ENCODE data around the gene EBF3.

EBF3 gene

DNA sequence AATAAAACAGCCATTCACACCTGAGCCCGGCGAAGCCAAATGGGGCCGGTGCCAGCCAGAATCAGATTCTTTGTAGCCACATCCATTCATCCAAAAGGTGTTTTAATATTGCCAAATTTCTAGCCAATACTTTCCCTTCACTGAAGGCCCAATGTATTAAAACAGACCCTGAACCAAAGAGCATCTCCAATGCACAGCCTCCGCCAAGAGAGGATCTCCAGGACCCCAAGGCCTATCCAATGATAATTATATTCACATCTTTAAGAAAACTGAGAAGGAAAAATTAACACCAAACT, 12.2 kb downstream of the EBF3 start:
- no peaks in the 10 kb centered on the region for H3K4me1 ChIP-seq (ENCODE audit: low read depth, poor library complexity, severe bottlenecking)
- H3K4me3 ChIP-seq (IDR thresholded peaks at IDR 0.05; ENCODE audit: insufficient read depth, low read depth, low read length) = no peak overlapping the region
- H3K4me2 ChIP-seq = no peak overlapping the region
- TF ChIP-seq, protein P1, sequence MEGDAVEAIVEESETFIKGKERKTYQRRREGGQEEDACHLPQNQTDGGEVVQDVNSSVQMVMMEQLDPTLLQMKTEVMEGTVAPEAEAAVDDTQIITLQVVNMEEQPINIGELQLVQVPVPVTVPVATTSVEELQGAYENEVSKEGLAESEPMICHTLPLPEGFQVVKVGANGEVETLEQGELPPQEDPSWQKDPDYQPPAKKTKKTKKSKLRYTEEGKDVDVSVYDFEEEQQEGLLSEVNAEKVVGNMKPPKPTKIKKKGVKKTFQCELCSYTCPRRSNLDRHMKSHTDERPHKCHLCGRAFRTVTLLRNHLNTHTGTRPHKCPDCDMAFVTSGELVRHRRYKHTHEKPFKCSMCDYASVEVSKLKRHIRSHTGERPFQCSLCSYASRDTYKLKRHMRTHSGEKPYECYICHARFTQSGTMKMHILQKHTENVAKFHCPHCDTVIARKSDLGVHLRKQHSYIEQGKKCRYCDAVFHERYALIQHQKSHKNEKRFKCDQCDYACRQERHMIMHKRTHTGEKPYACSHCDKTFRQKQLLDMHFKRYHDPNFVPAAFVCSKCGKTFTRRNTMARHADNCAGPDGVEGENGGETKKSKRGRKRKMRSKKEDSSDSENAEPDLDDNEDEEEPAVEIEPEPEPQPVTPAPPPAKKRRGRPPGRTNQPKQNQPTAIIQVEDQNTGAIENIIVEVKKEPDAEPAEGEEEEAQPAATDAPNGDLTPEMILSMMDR (conservative IDR thresholded peaks at IDR 0.05; ENCODE audit: low read depth, low read length) = no peak
- H4K20me1 ChIP-seq (ENCODE audit: insufficient read depth) = no peaks in the 10 kb centered on the region
- no peaks in the 10 kb centered on the region for H3K79me2 ChIP-seq (ENCODE audit: insufficient read depth, low read depth)
- H3K9ac ChIP-seq = no peak overlapping the region
- H2AFZ ChIP-seq (ENCODE audit: low read depth) = no peak overlapping the region
- H3K27me3 ChIP-seq (ENCODE audit: insufficient read depth, low read depth) = no peaks in the 10 kb centered on the region
- H3K36me3 ChIP-seq (ENCODE audit: insufficient read depth) = no peaks in the 10 kb centered on the region
- no peak overlapping the region for H3K27ac ChIP-seq

DNA sequence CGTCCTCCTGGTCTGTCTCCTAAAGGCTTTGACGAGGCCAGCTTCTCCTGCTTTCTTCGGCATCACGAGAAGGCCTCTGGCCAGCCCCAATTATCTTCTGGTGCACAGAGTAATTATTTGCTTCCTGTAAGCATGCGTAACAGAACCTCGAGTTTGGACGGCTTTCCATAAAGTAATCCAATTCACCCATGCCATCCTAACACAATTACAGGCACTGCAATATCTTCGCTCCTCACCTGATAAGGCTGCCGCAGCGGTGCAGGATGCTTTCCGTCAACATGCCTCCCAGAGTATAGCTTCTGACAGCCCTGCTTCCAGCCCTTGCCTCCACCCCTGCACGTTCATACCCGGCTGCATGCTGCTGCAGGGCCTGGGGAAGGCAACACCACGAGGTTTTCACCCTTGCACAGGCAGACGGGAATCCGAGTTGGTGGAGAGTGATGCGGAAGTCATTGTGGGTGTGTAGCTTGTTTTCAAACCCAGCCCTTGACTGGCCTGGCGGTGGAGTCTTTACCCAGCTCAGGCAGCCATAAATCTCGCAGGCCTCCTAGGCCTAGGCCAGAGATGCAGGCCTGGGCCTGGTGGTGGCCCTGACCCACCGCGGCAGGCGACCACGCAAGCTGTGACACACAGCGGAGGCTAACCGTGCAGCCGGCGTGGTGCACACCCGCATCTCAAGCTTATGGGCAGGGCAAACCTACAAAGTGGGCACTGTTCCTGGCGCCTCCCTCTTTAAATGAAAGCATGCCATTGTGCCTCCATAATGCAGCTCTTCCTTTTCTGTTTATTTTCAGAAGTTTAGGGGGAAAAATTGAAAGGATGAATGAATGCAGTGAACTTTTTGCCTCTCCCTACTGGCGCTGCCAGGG, 12.7 kb downstream of the EBF3 start:
- H3K27me3 ChIP-seq (ENCODE audit: insufficient read depth, low read depth) = no peaks in the 10 kb centered on the region
- no peak overlapping the region for H3K27ac ChIP-seq
- H3K36me3 ChIP-seq (ENCODE audit: insufficient read depth) = no peaks in the 10 kb centered on the region
- no peaks in the 10 kb centered on the region for H4K20me1 ChIP-seq (ENCODE audit: insufficient read depth)
- no peak overlapping the region for H3K4me3 ChIP-seq (IDR thresholded peaks at IDR 0.05; ENCODE audit: insufficient read depth, low read depth, low read length)
- H2AFZ ChIP-seq (ENCODE audit: low read depth) = no peak overlapping the region
- H3K4me2 ChIP-seq = no peak overlapping the region
- no peaks in the 10 kb centered on the region for H3K4me1 ChIP-seq (ENCODE audit: low read depth, poor library complexity, severe bottlenecking)
- TF ChIP-seq, protein P1 (conservative IDR thresholded peaks at IDR 0.05; ENCODE audit: low read depth, low read length) = no peak
- H3K9ac ChIP-seq = no peak overlapping the region
- no peaks in the 10 kb centered on the region for H3K79me2 ChIP-seq (ENCODE audit: insufficient read depth, low read depth)

DNA sequence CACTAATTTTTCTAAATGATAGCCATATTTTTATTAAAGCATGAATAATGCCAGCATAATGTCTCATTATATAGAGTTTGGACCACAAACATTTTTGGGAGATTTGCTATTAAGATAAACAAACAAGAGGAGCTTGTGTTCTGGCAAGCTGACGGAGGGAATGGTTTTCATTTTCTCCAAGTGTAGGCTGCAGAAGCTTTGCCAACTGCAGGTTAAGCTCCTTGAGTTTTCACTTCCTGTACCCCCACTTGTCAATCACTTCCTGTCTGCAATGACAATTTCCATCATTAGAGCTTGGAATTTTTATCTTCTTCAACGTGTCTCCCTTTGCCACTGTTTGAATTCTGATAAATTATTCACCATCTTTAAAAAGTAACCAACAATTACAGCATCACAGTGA, 13.4 kb downstream of the EBF3 start:
- no peak overlapping the region for H3K4me2 ChIP-seq
- H2AFZ ChIP-seq (ENCODE audit: low read depth) = no peak overlapping the region
- H3K27me3 ChIP-seq (ENCODE audit: insufficient read depth, low read depth) = no peaks in the 10 kb centered on the region
- TF ChIP-seq, protein P1 (conservative IDR thresholded peaks at IDR 0.05; ENCODE audit: low read depth, low read length) = no peak
- no peak overlapping the region for H3K9ac ChIP-seq
- no peaks in the 10 kb centered on the region for H3K36me3 ChIP-seq (ENCODE audit: insufficient read depth)
- H3K4me1 ChIP-seq (ENCODE audit: low read depth, poor library complexity, severe bottlenecking) = no peaks in the 10 kb centered on the region
- no peak overlapping the region for H3K27ac ChIP-seq
- H4K20me1 ChIP-seq (ENCODE audit: insufficient read depth) = no peaks in the 10 kb centered on the region
- H3K4me3 ChIP-seq (IDR thresholded peaks at IDR 0.05; ENCODE audit: insufficient read depth, low read depth, low read length) = no peak overlapping the region
- H3K79me2 ChIP-seq (ENCODE audit: insufficient read depth, low read depth) = no peaks in the 10 kb centered on the region

DNA sequence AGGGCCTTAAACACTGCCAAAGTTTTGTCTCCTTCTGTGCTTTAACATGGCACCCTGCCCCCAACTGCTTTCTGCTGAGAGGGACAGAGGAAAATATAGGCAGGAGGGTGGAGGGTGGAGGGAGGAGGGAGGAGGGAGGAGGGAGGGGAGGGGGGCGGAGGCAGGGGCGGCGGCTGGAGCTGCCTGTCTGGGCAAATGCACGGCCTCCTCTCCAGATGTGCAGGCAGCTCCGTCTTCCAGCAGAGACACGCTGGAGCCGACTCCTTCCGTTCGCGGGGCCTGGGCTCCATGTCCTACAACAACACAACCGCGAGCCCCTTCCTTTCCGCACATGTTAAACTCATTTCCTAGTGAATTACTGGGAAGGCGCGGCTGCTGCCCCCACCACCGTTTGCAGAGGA, 14.2 kb downstream of the EBF3 start:
- no peak overlapping the region for H3K4me2 ChIP-seq
- no peaks in the 10 kb centered on the region for H3K36me3 ChIP-seq (ENCODE audit: insufficient read depth)
- H3K27ac ChIP-seq = no peak overlapping the region
- H3K9ac ChIP-seq = no peak overlapping the region
- no peaks in the 10 kb centered on the region for H3K4me1 ChIP-seq (ENCODE audit: low read depth, poor library complexity, severe bottlenecking)
- no peaks in the 10 kb centered on the region for H4K20me1 ChIP-seq (ENCODE audit: insufficient read depth)
- TF ChIP-seq, protein P1 (conservative IDR thresholded peaks at IDR 0.05; ENCODE audit: low read depth, low read length) = no peak
- H3K27me3 ChIP-seq (ENCODE audit: insufficient read depth, low read depth) = no peaks in the 10 kb centered on the region
- H3K79me2 ChIP-seq (ENCODE audit: insufficient read depth, low read depth) = no peaks in the 10 kb centered on the region
- H3K4me3 ChIP-seq (IDR thresholded peaks at IDR 0.05; ENCODE audit: insufficient read depth, low read depth, low read length) = no peak overlapping the region
- no peak overlapping the region for H2AFZ ChIP-seq (ENCODE audit: low read depth)

Data from KMS-11 (cell line).